HepG2 (cell line): Measurements from ENCODE around the gene BAHCC1. TPM values are rescaled to one million over a fixed set of nuclear protein-coding genes. Genes with fewer than 3 reads are reported as not detected.
A peak's percentile ranks its signal among the peaks of the same experiment; 100 is the strongest.

Experiments
- AGO2 ChIP-seq: fragments of 200-400 bp; formaldehyde crosslinking; optimal IDR thresholded peaks from 2 replicates; pipeline ENCODE3; 2017; ENCODE audit warnings: mild to moderate bottlenecking, low read depth, low read length, moderate library complexity
- KDM2A ChIP-seq: sonication (generic); formaldehyde crosslinking; IDR thresholded peaks from 2 replicates; pipeline ENCODE4 v1.4.0; 2020; ENCODE audit warnings: low read depth, missing genetic modification reagents, borderline replicate concordance
- PTBP1 ChIP-seq: fragments of 200-400 bp; formaldehyde crosslinking; IDR thresholded peaks from 2 replicates; pipeline ENCODE4 v1.6.1; 2018; ENCODE audit warnings: low read length, low read depth; ENCODE audit not compliant: poor library complexity, severe bottlenecking
- RAD21 ChIP-seq: fragments of 450-650 bp; formaldehyde crosslinking; IDR thresholded peaks from 2 replicates; pipeline ENCODE4 v1.5.0; 2020; ENCODE audit warnings: mild to moderate bottlenecking
- TOE1 ChIP-seq: sonication (generic); formaldehyde crosslinking; IDR thresholded peaks from 2 replicates; pipeline ENCODE4 v1.4.0; 2020; ENCODE audit warnings: mild to moderate bottlenecking, missing genetic modification reagents
- ZBTB21 ChIP-seq: sonication (generic); formaldehyde crosslinking; IDR thresholded peaks from 2 replicates; pipeline ENCODE4 v1.4.0; 2020; ENCODE audit warnings: missing genetic modification reagents
- ZNF142 ChIP-seq: sonication (generic); formaldehyde crosslinking; IDR thresholded peaks from 2 replicates; pipeline ENCODE4 v1.4.0; 2020; ENCODE audit warnings: missing genetic modification reagents
- ZNF281 ChIP-seq: sonication (generic); formaldehyde crosslinking; IDR thresholded peaks from 2 replicates; pipeline ENCODE4 v1.4.0; 2020; ENCODE audit warnings: missing genetic modification reagents, borderline replicate concordance
- ZNF503 ChIP-seq: sonication (generic); formaldehyde crosslinking; IDR thresholded peaks from 2 replicates; pipeline ENCODE4 v1.4.0; 2020; ENCODE audit warnings: missing genetic modification reagents
- ZNF513 ChIP-seq: sonication (generic); formaldehyde crosslinking; conservative IDR thresholded peaks from 2 replicates; pipeline ENCODE4 v1.5.0; 2020; ENCODE audit warnings: missing genetic modification reagents
- ZNF564 ChIP-seq: sonication (generic); formaldehyde crosslinking; IDR thresholded peaks from 2 replicates; pipeline ENCODE4 v1.8.1; 2023; ENCODE audit warnings: mild to moderate bottlenecking, missing genetic modification reagents
- ZNF576 ChIP-seq: sonication (generic); formaldehyde crosslinking; IDR thresholded peaks from 2 replicates; pipeline ENCODE4 v1.4.0; 2020; ENCODE audit warnings: mild to moderate bottlenecking, missing genetic modification reagents
- ZNF652 ChIP-seq: IDR thresholded peaks from 2 replicates; pipeline ENCODE4 v1.6.1; 2016; ENCODE audit warnings: low read depth, borderline replicate concordance
- ZNF777 ChIP-seq: sonication (generic); formaldehyde crosslinking; IDR thresholded peaks from 2 replicates; pipeline ENCODE4 v1.4.0; 2020; ENCODE audit warnings: missing genetic modification reagents
- polyA plus RNA-seq, 8 experiments: library from polyadenylated mRNA; depleted of rRNA in 3 of 8; stranded (reverse) in 7 of 8; unstranded in 1 of 8; fragments of >200 nt; fragmentation: Illumina TruSeq in 4 of 8; extraction: Trizol in 4 of 8; gene quantifications; 2 replicates each; pipeline versions ENCODE4 v1.2.1 to v1.2.3, GENCODE V29; 2011 to 2016; ENCODE audit warnings: low read depth in 4 of 8, missing spikeins in 1 of 8, mixed read lengths in 1 of 8; ENCODE audit not compliant: insufficient read depth in 1 of 8
- total RNA-seq, 5 experiments: library from RNA; depleted of rRNA; stranded (reverse); fragments of >200 nt; fragmentation: Illumina TruSeq; extraction: Trizol; gene quantifications; 2 replicates each; pipeline ENCODE4 v1.2.3, GENCODE V29; 2016; ENCODE audit warnings: low read depth in 1 of 5

Gene BAHCC1
- total and polyA plus RNA-seq, 2 of the 13 experiments (the other 11 are each of a cell fraction or from before 2014, with no cell fraction given) = 1.4 to 1.7 TPM

GRCh38 chr17:81512562-81513371, 117.5 kb downstream of the BAHCC1 start, which contains the start of gene ACTG1 (continued):
- TF ChIP-seq KDM2A (CRISPR knock-in tag) (peak; percentile 79), ZNF777 (0 out of 2 replicates have a peak, but pooled peaks have one; percentile 56), ZBTB21 (CRISPR knock-in tag) (no peak), ZNF652 (CRISPR knock-in tag) (no peak), AGO2 (no peak), ZNF564 (CRISPR knock-in tag) (0 out of 2 replicates have a peak, but pooled peaks have one; percentile 62), ZNF576 (CRISPR knock-in tag) (no peak), ZNF513 (CRISPR knock-in tag) (no peak), ZNF503 (CRISPR knock-in tag) (no peak), RAD21 (peak; percentile 9; the same call in 1 of the 2 replicates), ZNF142 (CRISPR knock-in tag) (peak; percentile 94), PTBP1 (peak; percentile 17), ZNF281 (CRISPR knock-in tag) (no peak), TOE1 (no peak)
